ENCODE results near the gene PNPT1. TPM values are rescaled to one million over a fixed set of nuclear protein-coding genes. Genes with fewer than 3 reads are reported as not detected.

The PNPT1 gene
- total and polyA plus RNA-seq, 2 donors (not counting 3 experiments of a cell fraction or from before 2014, with no cell fraction given), result 6.6 to 32.4 TPM

DNA sequence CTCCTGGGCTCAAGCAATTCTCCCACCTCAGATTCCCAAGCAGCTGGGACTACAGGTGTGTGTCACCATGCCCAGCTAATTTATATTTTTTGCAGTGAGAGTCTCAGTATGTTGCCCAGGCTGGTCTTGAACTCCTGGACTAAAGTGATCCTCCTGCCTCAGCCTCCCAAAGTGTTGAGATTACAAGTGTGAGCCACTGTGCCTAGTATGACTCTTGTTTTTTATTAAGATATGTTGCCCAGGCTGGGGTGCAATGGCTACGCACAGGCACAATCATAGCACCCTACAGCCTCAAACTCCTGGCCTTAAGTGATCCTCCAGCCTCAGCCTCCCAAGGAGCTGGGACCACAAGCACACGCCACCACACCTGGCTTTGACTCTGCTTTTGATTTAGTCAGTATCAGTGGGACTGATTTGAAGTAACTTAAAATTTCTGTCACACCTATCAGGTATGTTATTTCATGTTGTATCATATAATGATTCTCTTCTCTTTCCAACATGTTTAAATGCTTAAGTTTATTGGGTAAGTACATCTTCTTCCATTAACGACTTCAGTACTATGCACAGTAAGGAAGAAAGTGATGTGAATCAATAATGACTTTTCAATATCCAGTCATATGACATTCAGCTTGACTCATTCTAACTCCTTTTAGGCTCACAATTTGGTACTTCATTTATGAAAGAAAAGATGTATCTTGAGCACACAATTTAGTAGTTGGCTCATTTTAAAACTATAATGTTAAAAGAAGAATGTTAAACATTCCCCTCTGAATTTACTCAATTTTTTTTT lies 82.5 kb downstream of the PNPT1 start:
- TF ChIP-seq, protein P1, sequence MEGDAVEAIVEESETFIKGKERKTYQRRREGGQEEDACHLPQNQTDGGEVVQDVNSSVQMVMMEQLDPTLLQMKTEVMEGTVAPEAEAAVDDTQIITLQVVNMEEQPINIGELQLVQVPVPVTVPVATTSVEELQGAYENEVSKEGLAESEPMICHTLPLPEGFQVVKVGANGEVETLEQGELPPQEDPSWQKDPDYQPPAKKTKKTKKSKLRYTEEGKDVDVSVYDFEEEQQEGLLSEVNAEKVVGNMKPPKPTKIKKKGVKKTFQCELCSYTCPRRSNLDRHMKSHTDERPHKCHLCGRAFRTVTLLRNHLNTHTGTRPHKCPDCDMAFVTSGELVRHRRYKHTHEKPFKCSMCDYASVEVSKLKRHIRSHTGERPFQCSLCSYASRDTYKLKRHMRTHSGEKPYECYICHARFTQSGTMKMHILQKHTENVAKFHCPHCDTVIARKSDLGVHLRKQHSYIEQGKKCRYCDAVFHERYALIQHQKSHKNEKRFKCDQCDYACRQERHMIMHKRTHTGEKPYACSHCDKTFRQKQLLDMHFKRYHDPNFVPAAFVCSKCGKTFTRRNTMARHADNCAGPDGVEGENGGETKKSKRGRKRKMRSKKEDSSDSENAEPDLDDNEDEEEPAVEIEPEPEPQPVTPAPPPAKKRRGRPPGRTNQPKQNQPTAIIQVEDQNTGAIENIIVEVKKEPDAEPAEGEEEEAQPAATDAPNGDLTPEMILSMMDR (IDR thresholded peaks at IDR 0.05; ENCODE audit: extremely low read depth in 1 of 2, insufficient read depth in 1 of 2, low read depth in 1 of 2, low read length in 2 of 2), result no peak
- no peak for TF ChIP-seq EZH2 (IDR thresholded peaks at IDR 0.05; ENCODE audit: borderline replicate concordance, low read depth, low read length, severe bottlenecking)
- no peak for TF ChIP-seq POLR2AphosphoS5 (IDR thresholded peaks at IDR 0.05; ENCODE audit: insufficient read depth, low read depth, low read length)
- TF ChIP-seq GATA2 (IDR thresholded peaks at IDR 0.05; ENCODE audit: insufficient read depth, insufficient read length, low read depth, low read length), result no peak
- TF ChIP-seq MYC (IDR thresholded peaks at IDR 0.05; ENCODE audit: low read depth, low read length), result no peak
- TF ChIP-seq, protein P2, sequence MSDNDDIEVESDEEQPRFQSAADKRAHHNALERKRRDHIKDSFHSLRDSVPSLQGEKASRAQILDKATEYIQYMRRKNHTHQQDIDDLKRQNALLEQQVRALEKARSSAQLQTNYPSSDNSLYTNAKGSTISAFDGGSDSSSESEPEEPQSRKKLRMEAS (IDR thresholded peaks at IDR 0.05; ENCODE audit: insufficient read depth, insufficient read length), result no peak
- no peak for TF ChIP-seq POLR2A (IDR thresholded peaks at IDR 0.05; ENCODE audit: low read depth, low read length)
- no peak for TF ChIP-seq JUN (IDR thresholded peaks at IDR 0.05; ENCODE audit: borderline replicate concordance, insufficient read depth, insufficient read length, low read depth)
- no peak for TF ChIP-seq FOS (IDR thresholded peaks at IDR 0.05; ENCODE audit: borderline replicate concordance, insufficient read depth, low read length)
- H3K4me1 ChIP-seq (ENCODE audit: control insufficient read depth, extremely low read depth, insufficient read depth, low read length), result peaks cover 13% of the 10 kb centered on the region
- no peak overlapping the region for H3K27ac ChIP-seq (ENCODE audit: insufficient read depth, low read depth, low read length)
- H3K36me3 ChIP-seq (ENCODE audit: control insufficient read depth in 2 of 2, extremely low read depth in 1 of 2, insufficient read depth in 2 of 2, low read length in 2 of 2), result peaks cover 0 to 4% of the 10 kb centered on the region in 2 experiments
- H2AFZ ChIP-seq (ENCODE audit: low read depth, low read length), result no peak overlapping the region
- POLR2A ChIA-PET, result no interaction called here
- H3K4me3 ChIP-seq (replicated peaks in 1 of 3; ENCODE audit: insufficient read depth in 1 of 3, low read depth in 1 of 3, low read length in 3 of 3), result no peak overlapping the region
- intact Hi-C loops (cut with micrococcal nuclease) (no loop called here), dilution Hi-C loops (cut with MboI; ENCODE audit: extremely low pct_ligation_motif_present, low sequenced_read_pairs) (no loop called here)
- FAIRE-seq (no peak), DNase-seq (ENCODE audit: low read depth, low spot score) (no peak)
- no peaks in the 10 kb centered on the region for H3K27me3 ChIP-seq (ENCODE audit: control insufficient read depth in 2 of 2, insufficient read depth in 2 of 2, low read length in 2 of 2)
- H3K9ac ChIP-seq (replicated peaks; ENCODE audit: extremely low read depth, insufficient read depth, low read length), result no peak overlapping the region
- H4K20me1 ChIP-seq (replicated peaks; ENCODE audit: control insufficient read depth, extremely low read depth, insufficient read depth, low read length), result no peaks in the 10 kb centered on the region
- BruUV-seq (replicated peaks), result no TSS peak
- H3K79me2 ChIP-seq (ENCODE audit: control insufficient read depth, insufficient read depth, low read length), result peaks cover 63% of the 10 kb centered on the region
- H3K9me1 ChIP-seq (replicated peaks; ENCODE audit: control insufficient read depth, extremely low read depth, insufficient read depth, low read length), result no peaks in the 10 kb centered on the region
- H3K9me3 ChIP-seq (replicated peaks; ENCODE audit: control insufficient read depth, insufficient read depth, low read length), result no peaks in the 10 kb centered on the region
- CTCF ChIA-PET, result no interaction called here
- no peak overlapping the region for H3K4me2 ChIP-seq (ENCODE audit: insufficient read depth, low read length)
